ENCODE data around the gene SPATA24. TPM values are rescaled to one million over a fixed set of nuclear protein-coding genes. Genes with fewer than 3 reads are reported as not detected.
"Not testable (repeated sequence)": the region's sequence is repeated elsewhere in the genome, so short reads cannot be mapped to it uniquely, and the experiment has no call there.

The SPATA24 gene
- total and polyA plus RNA-seq, 2 of the 8 experiments (the other 6 are each of a cell fraction or from before 2014, with no cell fraction given): 5.8 to 9.4 TPM

GRCh38 chr5:139409116-139409515 is 5.2 kb upstream of the SPATA24 start:
- not testable (repeated sequence) for H2AFZ ChIP-seq (ENCODE audit: low read length); H2AK5ac ChIP-seq (ENCODE audit: low read depth, low read length); FAIRE-seq; H3K4me2 ChIP-seq (ENCODE audit: insufficient read depth in 1 of 2, low read depth in 2 of 2, low read length in 2 of 2); H3K23me2 ChIP-seq (ENCODE audit: low read depth, low read length); H3K79me1 ChIP-seq (ENCODE audit: low read depth, low read length); H3K27ac ChIP-seq (ENCODE audit: low read depth, low read length); H2BK15ac ChIP-seq (ENCODE audit: low read length); H4K20me1 ChIP-seq (replicated peaks in 1 of 2; ENCODE audit: control insufficient read depth in 1 of 2, insufficient read depth in 2 of 2, low read length in 2 of 2); H3K9ac ChIP-seq (replicated peaks in 1 of 4; ENCODE audit: extremely low read depth in 1 of 4, low read depth in 3 of 4, low read length in 3 of 4); H3K14ac ChIP-seq (ENCODE audit: insufficient read length); H2BK120ac ChIP-seq (replicated peaks; ENCODE audit: low read depth, low read length); H3K4ac ChIP-seq (replicated peaks; ENCODE audit: insufficient read length, low read depth, low read length); H3K79me2 ChIP-seq (ENCODE audit: control insufficient read depth in 1 of 2, insufficient read depth in 2 of 2, low read length in 2 of 2); DNase-seq (ENCODE audit: low read depth in 1 of 2, low spot score in 2 of 2); H2BK12ac ChIP-seq (ENCODE audit: low read depth, low read length); H2BK20ac ChIP-seq (ENCODE audit: low read length); H4K8ac ChIP-seq (ENCODE audit: extremely low read depth, insufficient read depth, low read length); H3K4me1 ChIP-seq (replicated peaks in 1 of 4; ENCODE audit: control insufficient read depth in 3 of 4, insufficient read depth in 4 of 4, low read length in 3 of 4); H4K5ac ChIP-seq (ENCODE audit: insufficient read length, low read depth, low read length); H3K18ac ChIP-seq (ENCODE audit: extremely low read depth, low read length); H3K27me3 ChIP-seq (replicated peaks in 1 of 4; ENCODE audit: control insufficient read depth in 3 of 4, extremely low read depth in 1 of 4, insufficient read depth in 3 of 4, low read length in 3 of 4); H3K9me3 ChIP-seq (ENCODE audit: insufficient read depth in 2 of 2, low read depth in 1 of 2, low read length in 1 of 2); H4K91ac ChIP-seq (replicated peaks; ENCODE audit: insufficient read length, low read length); H3K56ac ChIP-seq (replicated peaks; ENCODE audit: insufficient read length, low read depth, low read length); H2BK5ac ChIP-seq (ENCODE audit: low read depth, low read length); H3K23ac ChIP-seq (ENCODE audit: insufficient read length); H3K4me3 ChIP-seq (ENCODE audit: extremely low read depth in 1 of 4, insufficient read depth in 2 of 4, low read depth in 3 of 4, low read length in 4 of 4)
- H3K36me3 ChIP-seq (ENCODE audit: control insufficient read depth in 2 of 4, insufficient read depth in 4 of 4, low read length in 3 of 4): peaks cover 0 to 11% (median 1%) of the 10 kb centered on the region in 4 experiments; a peak in 3 of 8 replicates
- ChIA-PET POLR2A (ENCODE audit: partially characterized antibody) (interaction anchor here (0.6 to 1.2 kb wide), 5 partner anchors 12 to 794 kb away, joined by 3 to 5 read pairs (median 3); partner anchors contain the start of gene DNAJC18), CTCF (ENCODE audit: partially characterized antibody) (interaction anchor here (1.7 to 8.2 kb wide), 3 partner anchors 12 to 104 kb away, joined by 6 to 69 read pairs (median 25); no protein-coding TSS in a partner anchor)
- WGBS, 2 experiments (ENCODE audit: extremely low coverage in 1 of 2, insufficient coverage in 1 of 2, insufficient read length in 1 of 2, insufficient replicate concordance in 2 of 2, low coverage in 1 of 2, low lambda C conversion rate in 2 of 2, missing lambda C conversion rate in 1 of 2): 92% methylated on average over 5 of the region's 5 CpGs; no CpG with 5 or more reads in 1 of the 2 experiments

All from H1 (cell line).